ACC112 (cell line): Measurements from ENCODE around the gene CAPZA2.
"Not testable (repeated sequence)": the region's sequence is repeated elsewhere in the genome, so short reads cannot be mapped to it uniquely, and the experiment has no call there.

Experiments used
- H2AFZ ChIP-seq: fragments of 200-600 bp; sonication (generic); one replicate; pipeline ENCODE4 v1.6.0; 2017; ENCODE audit warnings: antibody characterized with exemption, low read length; ENCODE audit not compliant: unreplicated experiment
- H3K27ac ChIP-seq: fragments of 200-600 bp; sonication (generic); 2 replicates; pipeline ENCODE4 v1.5.1; 2014; ENCODE audit warnings: low read depth, mild to moderate bottlenecking, antibody characterized with exemption, low read length, moderate library complexity
- H3K27me3 ChIP-seq: fragments of 200-600 bp; sonication (generic); 2 replicates; pipeline ENCODE4 v1.6.1; 2014; ENCODE audit warnings: mild to moderate bottlenecking, antibody characterized with exemption, low read length, moderate library complexity, mixed read lengths; ENCODE audit not compliant: insufficient read depth
- H3K36me3 ChIP-seq: fragments of 200-600 bp; sonication (generic); 2 replicates; pipeline ENCODE4 v1.6.1; 2016; ENCODE audit warnings: mild to moderate bottlenecking, antibody characterized with exemption, low read length, moderate library complexity, mixed read lengths; ENCODE audit not compliant: insufficient read depth
- H3K4me1 ChIP-seq: fragments of 200-600 bp; sonication (generic); one replicate; pipeline ENCODE4 v1.6.1; 2016; ENCODE audit warnings: low read length, mixed read lengths; ENCODE audit not compliant: insufficient read depth, unreplicated experiment, control insufficient read depth
- H3K4me3 ChIP-seq: fragments of 200-600 bp; sonication (generic); 2 replicates; pipeline ENCODE4 v1.5.1; 2014; ENCODE audit warnings: mild to moderate bottlenecking, low read depth, low read length
- H3K79me2 ChIP-seq: fragments of 200-600 bp; sonication (generic); one replicate; pipeline ENCODE4 v1.6.0; 2016; ENCODE audit warnings: low read length; ENCODE audit not compliant: control insufficient read depth, unreplicated experiment, insufficient read depth

CAPZA2 gene

DNA sequence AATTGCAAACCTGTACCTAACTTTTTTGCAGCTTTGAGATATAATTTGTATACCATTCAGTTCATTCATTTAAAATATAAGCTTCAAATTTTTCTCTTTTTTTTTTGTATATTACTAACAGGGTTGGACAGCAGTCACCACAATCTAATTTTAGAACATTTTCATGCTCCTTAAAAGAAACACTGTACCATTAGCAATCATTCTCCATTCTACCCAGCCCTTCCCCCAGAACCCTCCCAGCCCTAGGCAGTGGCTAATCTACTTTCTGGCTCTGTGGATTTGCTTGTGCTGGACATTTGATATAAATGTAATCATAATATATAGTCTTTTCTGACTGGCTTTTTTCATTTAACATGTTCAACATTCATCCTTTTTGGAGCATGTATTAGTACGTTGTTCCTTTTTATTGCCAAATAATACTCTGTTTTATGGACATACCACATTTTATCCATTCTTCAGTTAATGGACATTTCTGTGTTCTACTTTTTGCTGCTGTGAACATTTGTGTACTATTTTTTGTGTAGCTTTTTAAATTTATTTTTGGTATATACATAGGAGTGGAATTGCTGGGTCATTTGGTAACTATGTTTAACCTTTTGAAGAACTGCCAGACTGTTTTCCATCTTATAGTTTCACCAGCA is 50.0 kb downstream of the CAPZA2 start:
- Histone ChIP-seq H3K36me3 (peaks cover 47% of the 10 kb centered on the region), H2AFZ (no peak overlapping the region), H3K4me1 (no peaks in the 10 kb centered on the region), H3K79me2 (peaks cover 2% of the 10 kb centered on the region), H3K4me3 (no peak overlapping the region), H3K27me3 (no peaks in the 10 kb centered on the region), H3K27ac (no peak overlapping the region)

DNA sequence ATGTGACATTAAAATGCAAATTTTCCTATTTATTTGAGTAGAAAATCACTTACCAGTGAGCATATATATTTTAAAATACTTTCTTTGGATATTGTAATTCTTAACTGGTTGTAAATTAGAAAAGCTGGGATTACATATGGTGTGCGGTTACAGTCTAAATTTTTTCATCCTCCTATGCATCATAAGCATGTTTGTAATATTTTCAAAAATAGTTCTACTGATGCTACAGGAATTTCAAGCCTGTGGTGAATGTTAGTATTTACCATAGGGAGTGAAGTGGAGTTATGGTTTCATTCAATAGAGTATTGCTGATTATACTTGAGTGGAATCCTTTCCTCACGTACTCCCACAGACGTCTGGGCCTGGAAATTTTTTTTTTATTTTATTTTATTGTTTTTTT is 56.3 kb downstream of the CAPZA2 start:
- H3K79me2 ChIP-seq = no peaks in the 10 kb centered on the region
- H3K4me3 ChIP-seq = no peak overlapping the region
- H3K4me1 ChIP-seq = no peaks in the 10 kb centered on the region
- no peak overlapping the region for H3K27ac ChIP-seq
- no peak overlapping the region for H2AFZ ChIP-seq
- H3K27me3 ChIP-seq = no peaks in the 10 kb centered on the region
- H3K36me3 ChIP-seq = peaks cover 42% of the 10 kb centered on the region

DNA sequence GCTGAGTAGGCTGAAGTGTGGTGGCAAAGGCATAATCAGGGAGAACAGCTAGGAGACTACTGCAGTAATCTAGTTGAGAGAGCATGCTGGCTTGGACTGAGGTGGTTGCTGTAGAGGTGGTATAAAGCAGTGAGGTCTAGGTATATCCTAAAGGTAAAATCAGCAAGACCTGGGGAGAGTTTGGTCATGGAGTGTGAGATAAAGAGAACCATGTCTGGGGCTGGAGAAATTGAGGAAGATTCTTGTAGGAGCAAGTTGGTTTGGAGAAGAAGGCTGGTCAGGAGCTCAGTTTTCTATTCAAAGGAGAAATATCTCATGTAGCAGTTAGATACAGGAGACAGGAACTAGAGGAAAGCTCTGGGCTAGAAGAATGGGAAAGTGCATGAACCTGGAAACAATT is 58.0 kb downstream of the CAPZA2 start:
- Histone ChIP-seq H3K79me2 (no peaks in the 10 kb centered on the region), H2AFZ (no peak overlapping the region), H3K27ac (no peak overlapping the region), H3K27me3 (no peaks in the 10 kb centered on the region), H3K4me1 (no peaks in the 10 kb centered on the region), H3K36me3 (peaks cover 35% of the 10 kb centered on the region), H3K4me3 (no peak overlapping the region)

DNA sequence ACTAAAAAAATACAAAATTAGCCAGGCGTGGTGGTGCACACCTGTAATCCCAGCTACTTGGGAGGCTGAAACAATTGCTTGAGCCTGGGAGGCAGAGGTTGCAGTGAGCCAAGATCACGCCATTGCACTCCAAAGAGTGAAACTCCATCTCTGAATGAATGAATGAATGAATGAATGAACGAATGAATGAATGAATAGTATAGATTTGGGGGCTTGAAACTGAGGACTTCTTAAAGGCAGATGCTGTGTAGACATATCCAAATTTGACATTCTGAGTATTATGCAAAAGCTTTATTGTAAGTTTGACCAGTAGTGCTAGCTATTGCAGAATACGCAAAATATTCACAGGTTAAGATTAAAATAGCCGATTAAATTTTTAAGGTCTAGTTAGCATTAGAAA is 60.2 kb downstream of the CAPZA2 start:
- no peaks in the 10 kb centered on the region for H3K79me2 ChIP-seq
- no peaks in the 10 kb centered on the region for H3K27me3 ChIP-seq
- peaks cover 23% of the 10 kb centered on the region for H3K36me3 ChIP-seq
- no peaks in the 10 kb centered on the region for H3K4me1 ChIP-seq
- no peak overlapping the region for H3K27ac ChIP-seq
- no peak overlapping the region for H3K4me3 ChIP-seq
- H2AFZ ChIP-seq = no peak overlapping the region

DNA sequence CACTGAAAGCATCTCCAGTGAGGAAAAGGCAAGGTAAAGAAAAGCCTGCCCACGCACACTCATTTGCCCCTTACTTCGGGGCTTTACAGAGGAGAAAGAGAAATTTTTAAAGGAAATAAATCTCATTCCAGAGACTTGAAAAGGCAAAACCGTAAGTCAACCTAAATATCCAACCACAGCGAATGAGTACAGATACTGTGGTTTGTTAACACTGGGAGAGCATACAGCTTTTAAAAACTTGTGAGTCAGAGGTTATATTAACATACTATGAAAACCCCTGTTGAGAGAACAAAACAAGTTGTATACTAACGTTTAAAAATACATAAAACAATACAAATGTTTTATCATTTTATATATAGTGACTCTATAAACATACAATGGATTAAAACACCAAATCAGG is 62.4 kb downstream of the CAPZA2 start:
- no peaks in the 10 kb centered on the region for H3K79me2 ChIP-seq
- H3K4me1 ChIP-seq = no peaks in the 10 kb centered on the region
- no peaks in the 10 kb centered on the region for H3K27me3 ChIP-seq
- no peak overlapping the region for H3K4me3 ChIP-seq
- peaks cover 7% of the 10 kb centered on the region; the same call in 1 of the 2 replicates for H3K36me3 ChIP-seq
- H2AFZ ChIP-seq = no peak overlapping the region
- H3K27ac ChIP-seq = no peak overlapping the region

DNA sequence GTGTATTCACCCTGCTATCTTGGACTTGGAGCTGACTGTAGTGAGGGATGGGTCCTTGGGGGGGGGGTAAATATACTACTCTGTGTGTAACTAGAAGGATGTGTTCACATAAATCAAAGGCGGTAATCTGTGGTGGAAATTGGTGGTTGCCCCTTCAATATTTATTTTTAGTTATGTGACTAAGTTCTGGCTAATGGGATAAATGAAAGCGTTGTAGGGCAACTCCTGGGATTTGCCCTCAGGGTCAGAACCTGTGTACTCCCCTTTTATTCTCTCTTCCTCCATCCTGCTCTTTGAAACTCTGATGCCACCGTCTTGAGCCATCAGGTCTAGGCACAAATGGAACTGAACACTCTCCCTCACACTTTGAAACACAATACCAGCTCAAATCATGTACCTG is 66.6 kb downstream of the CAPZA2 start:
- Histone ChIP-seq H2AFZ (no peak overlapping the region), H3K79me2 (no peaks in the 10 kb centered on the region), H3K27me3 (no peaks in the 10 kb centered on the region), H3K4me1 (peaks cover 5% of the 10 kb centered on the region), H3K27ac (no peak overlapping the region), H3K4me3 (no peak overlapping the region), H3K36me3 (no peaks in the 10 kb centered on the region)

DNA sequence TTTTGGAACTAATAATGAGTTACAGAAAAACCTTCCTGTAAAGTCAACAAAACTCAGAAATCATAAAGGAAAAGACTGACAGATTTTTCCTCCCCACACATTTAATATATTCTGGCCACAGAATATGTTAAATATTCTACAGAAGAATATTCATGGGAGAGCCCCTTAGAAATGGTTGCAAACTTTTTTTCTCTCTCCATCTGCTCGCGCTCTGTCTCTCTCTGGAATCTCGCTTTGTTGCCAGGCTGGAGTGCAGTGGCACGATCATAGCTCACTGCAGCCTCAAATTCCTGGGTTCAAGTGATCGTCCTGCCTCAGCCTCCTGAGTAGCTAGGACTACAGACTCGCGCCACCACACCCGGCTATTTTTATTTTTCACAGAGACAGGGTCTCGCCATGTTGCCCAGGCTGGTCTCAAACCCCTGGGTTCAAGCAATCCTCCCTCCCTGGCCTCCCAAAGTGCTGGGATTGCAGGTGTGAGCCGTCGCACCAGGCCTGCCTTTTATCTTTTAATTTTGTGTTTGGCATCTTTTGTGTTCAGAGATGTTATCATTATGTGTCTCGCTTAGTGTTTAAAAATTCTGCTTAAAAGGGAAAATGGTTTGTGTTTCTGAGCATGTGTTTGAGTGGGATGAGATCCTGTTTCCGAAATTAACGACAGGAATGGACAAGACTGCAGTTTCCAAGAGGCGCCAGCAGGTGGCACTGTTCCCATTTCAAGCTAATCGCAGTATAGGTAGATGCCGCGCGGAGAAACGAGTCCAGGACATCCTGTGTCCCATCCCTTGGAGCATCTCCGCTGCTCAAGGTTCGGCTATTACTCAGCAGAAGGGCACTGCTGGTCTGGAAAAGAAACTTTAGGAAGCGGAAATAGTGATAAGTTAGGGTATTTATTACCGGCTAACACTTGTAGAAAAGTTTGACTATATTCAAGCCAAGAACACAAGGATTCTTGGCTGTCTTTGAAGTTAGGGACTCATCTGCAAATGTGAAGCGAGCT is 67.8 kb downstream of the CAPZA2 start:
- no peaks in the 10 kb centered on the region for H3K79me2 ChIP-seq
- no peak overlapping the region for H2AFZ ChIP-seq
- no peaks in the 10 kb centered on the region for H3K36me3 ChIP-seq
- peak overlapping the region; percentile 24; the same call in 1 of the 2 replicates for H3K4me3 ChIP-seq
- H3K4me1 ChIP-seq = peaks cover 5% of the 10 kb centered on the region
- no peaks in the 10 kb centered on the region for H3K27me3 ChIP-seq
- no peak overlapping the region for H3K27ac ChIP-seq

DNA sequence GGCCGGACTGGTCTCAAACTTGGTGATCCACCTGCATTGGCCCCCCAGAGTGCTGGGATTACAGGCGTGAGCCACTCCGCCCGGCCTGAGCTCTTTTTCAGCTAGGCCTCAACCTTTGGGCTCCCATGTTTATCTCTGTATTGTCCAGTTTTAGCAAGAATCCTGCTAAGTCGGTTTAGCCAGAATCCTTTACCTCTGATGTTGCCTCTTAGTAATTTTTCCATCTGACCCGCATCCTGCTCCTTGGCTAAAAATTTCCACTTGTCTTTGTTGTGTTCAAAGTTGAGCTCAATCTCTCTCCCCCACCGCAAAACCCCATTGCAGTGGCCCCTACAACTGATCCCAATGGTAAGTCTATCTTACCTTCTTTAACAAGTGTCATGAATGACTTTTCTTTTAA is 70.2 kb downstream of the CAPZA2 start:
- Histone ChIP-seq H3K4me1 (peaks cover 5% of the 10 kb centered on the region), H3K36me3 (no peaks in the 10 kb centered on the region), H2AFZ (no peak overlapping the region), H3K27ac (no peak overlapping the region), H3K4me3 (no peak overlapping the region), H3K27me3 (0 out of 2 replicates have a peak, but pooled peaks cover 3% of the 10 kb centered on the region), H3K79me2 (no peaks in the 10 kb centered on the region)

DNA sequence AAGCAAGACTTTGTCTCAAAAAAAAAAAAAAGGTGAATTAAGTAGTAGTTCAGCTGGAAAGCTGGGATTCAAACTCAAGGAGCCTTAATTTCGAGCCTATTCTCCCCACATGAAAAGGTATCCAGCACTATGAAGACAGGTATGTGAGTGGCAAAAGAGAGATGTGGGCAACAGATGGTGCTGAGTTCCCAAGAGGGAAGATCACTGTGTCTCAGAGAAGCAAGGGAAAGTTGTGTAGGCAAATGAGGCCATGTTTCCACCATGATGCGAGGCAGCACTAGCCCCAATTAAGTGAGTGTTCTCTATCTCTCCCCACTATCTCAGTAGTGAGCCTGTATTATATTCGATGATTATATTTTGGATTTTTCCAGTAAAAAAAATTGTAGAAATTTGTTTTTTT is 71.1 kb downstream of the CAPZA2 start:
- peaks cover 5% of the 10 kb centered on the region for H3K4me1 ChIP-seq
- no peak overlapping the region for H2AFZ ChIP-seq
- no peaks in the 10 kb centered on the region for H3K79me2 ChIP-seq
- no peaks in the 10 kb centered on the region for H3K36me3 ChIP-seq
- 0 out of 2 replicates have a peak, but pooled peaks cover 3% of the 10 kb centered on the region for H3K27me3 ChIP-seq
- no peak overlapping the region for H3K4me3 ChIP-seq
- H3K27ac ChIP-seq = no peak overlapping the region

DNA sequence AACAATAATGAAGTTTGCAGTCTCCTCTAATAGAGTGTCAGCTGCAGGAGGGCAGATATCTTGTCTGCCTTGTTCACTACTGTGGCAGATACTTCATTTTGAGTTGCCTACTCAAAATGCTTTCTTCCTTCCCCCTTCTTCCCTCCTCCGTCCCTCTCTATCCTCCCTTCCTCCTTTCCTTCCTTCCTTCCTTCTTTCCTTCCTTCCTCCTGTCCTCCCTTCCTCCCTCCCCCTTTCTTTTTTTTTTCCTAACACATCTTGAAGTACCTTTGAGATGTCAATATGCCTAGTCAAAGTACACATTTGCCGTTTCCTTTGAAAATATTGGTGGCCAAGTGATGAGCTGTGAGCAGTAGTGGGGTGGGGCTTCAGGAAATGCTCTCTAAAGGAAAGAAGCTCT is 72.2 kb downstream of the CAPZA2 start:
- H3K27ac ChIP-seq = no peak overlapping the region
- H3K79me2 ChIP-seq = no peaks in the 10 kb centered on the region
- no peak overlapping the region for H3K4me3 ChIP-seq
- no peaks in the 10 kb centered on the region for H3K36me3 ChIP-seq
- H3K4me1 ChIP-seq = peaks cover 5% of the 10 kb centered on the region
- 0 out of 2 replicates have a peak, but pooled peaks cover 3% of the 10 kb centered on the region for H3K27me3 ChIP-seq
- no peak overlapping the region for H2AFZ ChIP-seq

DNA sequence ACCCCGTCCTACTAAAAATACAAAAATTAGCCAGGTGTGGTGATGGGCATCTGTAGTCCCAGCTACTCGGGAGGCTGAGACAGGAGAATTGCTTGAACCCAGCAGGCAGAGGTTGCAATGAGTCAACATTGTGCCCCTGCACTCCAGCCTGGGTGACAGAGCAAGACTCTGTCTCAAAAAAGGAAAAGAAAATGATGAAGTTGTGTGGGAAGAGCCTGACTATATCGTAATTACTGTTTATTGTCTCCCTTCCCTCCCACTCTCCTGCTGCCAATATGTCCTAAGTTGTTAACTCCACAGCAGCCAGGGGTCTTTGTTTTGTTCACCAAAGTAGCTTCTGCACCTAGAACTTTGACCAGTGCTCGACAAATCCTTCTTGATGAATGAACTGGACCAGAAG is 74.5 kb downstream of the CAPZA2 start:
- not testable (repeated sequence) for H2AFZ ChIP-seq, H3K4me3 ChIP-seq, H3K27ac ChIP-seq, H3K79me2 ChIP-seq, H3K4me1 ChIP-seq, H3K36me3 ChIP-seq, H3K27me3 ChIP-seq
